A673 (cell line): ENCODE results near the gene TEFM. TPM values are rescaled to one million over a fixed set of nuclear protein-coding genes. Genes with fewer than 3 reads are reported as not detected.

Source experiments
- BruUV-seq: library from RNA; stranded (reverse); fragments of 400-500 nt; replicated peaks from 2 replicates; lab custom pipeline; 2021; lab: Mats Ljungman, UMichigan
- CTCF ChIA-PET: fragments of 300-600 bp; sonication (Branson Sonifier 250); formaldehyde crosslinking; loops from one replicate; lab custom pipeline; 2022; ENCODE audit warnings: antibody characterized with exemption; lab: Charles Lee
- POLR2A ChIA-PET: fragments of 300-600 bp; sonication (Branson Sonifier 250); formaldehyde crosslinking; loops from one replicate; lab custom pipeline; 2022; ENCODE audit warnings: antibody characterized with exemption; ENCODE audit not compliant: low non-redundant PET; lab: Charles Lee
- DNase-seq: peaks from one replicate; pipeline ENCODE4 v3.0.0-alpha.2; 2015; ENCODE audit warnings: low spot score
- H3K27ac ChIP-seq: fragments of 200-600 bp; sonication (generic); 2 replicates; pipeline ENCODE4 v1.5.1; 2016; ENCODE audit warnings: mixed run types, low read depth, mild to moderate bottlenecking, mixed read lengths, antibody characterized with exemption, low read length; ENCODE audit not compliant: poor library complexity, severe bottlenecking
- H3K27me3 ChIP-seq: fragments of 200-600 bp; sonication (generic); replicated peaks from 2 replicates; pipeline ENCODE4 v1.6.1; 2017; ENCODE audit warnings: mixed run types, low read depth, mild to moderate bottlenecking, mixed read lengths, antibody characterized with exemption, low read length; ENCODE audit not compliant: insufficient read depth, poor library complexity
- H3K36me3 ChIP-seq: fragments of 200-600 bp; sonication (generic); 2 replicates; pipeline ENCODE4 v1.6.1; 2016; ENCODE audit warnings: mixed run types, mild to moderate bottlenecking, mixed read lengths, antibody characterized with exemption, low read length; ENCODE audit not compliant: insufficient read depth, poor library complexity, severe bottlenecking
- H3K4me1 ChIP-seq: fragments of 200-600 bp; sonication (generic); 2 replicates; pipeline ENCODE4 v1.6.1; 2017; ENCODE audit warnings: mixed run types, mild to moderate bottlenecking, mixed read lengths, antibody characterized with exemption, low read length; ENCODE audit not compliant: insufficient read depth, poor library complexity, severe bottlenecking
- H3K4me3 ChIP-seq: fragments of 200-600 bp; sonication (generic); 2 replicates; pipeline ENCODE4 v1.5.1; 2016; ENCODE audit warnings: low read depth, mixed run types, mild to moderate bottlenecking, mixed read lengths, low read length; ENCODE audit not compliant: poor library complexity, severe bottlenecking
- H3K9me3 ChIP-seq: fragments of 200-600 bp; sonication (generic); 2 replicates; pipeline ENCODE4 v1.6.1; 2016; ENCODE audit warnings: mixed run types, low read depth, mild to moderate bottlenecking, mixed read lengths, antibody characterized with exemption, low read length; ENCODE audit not compliant: poor library complexity, severe bottlenecking
- EZH2 ChIP-seq: fragments of 200-600 bp; sonication (generic); IDR thresholded peaks from 2 replicates; pipeline ENCODE4 v1.6.1; 2017; ENCODE audit warnings: borderline replicate concordance, low read depth, mild to moderate bottlenecking, mixed read lengths, antibody characterized with exemption, low read length; ENCODE audit not compliant: poor library complexity, severe bottlenecking
- intact Hi-C: fragments of 100-400 bp; cut with micrococcal nuclease; formaldehyde crosslinking; loops from one replicate; pipeline ENCODE4 v1.10.0; 2022; ENCODE audit not compliant: unreplicated experiment
- total RNA-seq: library from RNA; stranded (reverse); gene quantifications from 2 replicates; pipeline ENCODE4 v1.2.3, GENCODE V29; 2021
- TF ChIP-seq, protein P1 (sequence below): fragments of 300-800, 200-600 bp; sonication (generic); conservative IDR thresholded peaks from 2 replicates; pipeline ENCODE4 v1.5.1; 2017; ENCODE audit warnings: low read depth, mild to moderate bottlenecking, antibody characterized with exemption, low read length, moderate library complexity, mixed read lengths

The TEFM gene
- total RNA-seq, 1 experiment from 2014 or later: 7.2 TPM

GRCh38 chr17:30929081-30929633 is 23.1 kb upstream of the TEFM start:
- ChIA-PET POLR2A (no interaction called here), CTCF (no interaction called here)
- no peaks in the 10 kb centered on the region for H3K4me1 ChIP-seq
- H3K9me3 ChIP-seq: no peaks in the 10 kb centered on the region
- no peak for DNase-seq
- no TSS peak for BruUV-seq
- TF ChIP-seq, protein P1, sequence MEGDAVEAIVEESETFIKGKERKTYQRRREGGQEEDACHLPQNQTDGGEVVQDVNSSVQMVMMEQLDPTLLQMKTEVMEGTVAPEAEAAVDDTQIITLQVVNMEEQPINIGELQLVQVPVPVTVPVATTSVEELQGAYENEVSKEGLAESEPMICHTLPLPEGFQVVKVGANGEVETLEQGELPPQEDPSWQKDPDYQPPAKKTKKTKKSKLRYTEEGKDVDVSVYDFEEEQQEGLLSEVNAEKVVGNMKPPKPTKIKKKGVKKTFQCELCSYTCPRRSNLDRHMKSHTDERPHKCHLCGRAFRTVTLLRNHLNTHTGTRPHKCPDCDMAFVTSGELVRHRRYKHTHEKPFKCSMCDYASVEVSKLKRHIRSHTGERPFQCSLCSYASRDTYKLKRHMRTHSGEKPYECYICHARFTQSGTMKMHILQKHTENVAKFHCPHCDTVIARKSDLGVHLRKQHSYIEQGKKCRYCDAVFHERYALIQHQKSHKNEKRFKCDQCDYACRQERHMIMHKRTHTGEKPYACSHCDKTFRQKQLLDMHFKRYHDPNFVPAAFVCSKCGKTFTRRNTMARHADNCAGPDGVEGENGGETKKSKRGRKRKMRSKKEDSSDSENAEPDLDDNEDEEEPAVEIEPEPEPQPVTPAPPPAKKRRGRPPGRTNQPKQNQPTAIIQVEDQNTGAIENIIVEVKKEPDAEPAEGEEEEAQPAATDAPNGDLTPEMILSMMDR: no peak
- no peak for TF ChIP-seq EZH2
- no peak overlapping the region for H3K27ac ChIP-seq
- peaks cover 4% of the 10 kb centered on the region for H3K27me3 ChIP-seq
- no peaks in the 10 kb centered on the region for H3K36me3 ChIP-seq
- no peak overlapping the region for H3K4me3 ChIP-seq
- intact Hi-C loops: no loop called here

DNA sequence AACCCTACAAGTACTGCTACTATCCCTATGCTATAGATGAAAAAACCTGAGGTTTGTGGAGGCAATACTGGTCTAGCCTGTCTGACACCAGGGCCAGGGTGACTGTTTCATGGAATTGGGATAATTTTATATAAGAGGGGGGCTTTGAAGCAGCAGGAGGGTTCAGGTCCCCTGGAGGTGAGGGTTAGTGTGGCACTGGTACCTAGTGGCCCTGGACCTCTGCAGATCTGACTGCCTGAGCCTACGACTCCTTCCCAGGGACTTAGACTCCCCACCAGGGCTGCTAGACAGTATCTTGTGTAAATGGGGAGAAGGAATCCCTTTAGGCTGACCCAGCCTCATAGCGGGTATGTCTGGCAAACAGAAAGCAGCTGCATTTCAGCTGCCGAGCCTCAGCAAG is 22.5 kb upstream of the TEFM start:
- ChIA-PET CTCF (no interaction called here), POLR2A (no interaction called here)
- H3K9me3 ChIP-seq: no peaks in the 10 kb centered on the region
- no peak for DNase-seq
- H3K4me1 ChIP-seq: no peaks in the 10 kb centered on the region
- BruUV-seq: no TSS peak
- no peak overlapping the region for H3K27ac ChIP-seq
- H3K4me3 ChIP-seq: no peak overlapping the region
- no peaks in the 10 kb centered on the region for H3K36me3 ChIP-seq
- H3K27me3 ChIP-seq: peaks cover 4% of the 10 kb centered on the region
- TF ChIP-seq EZH2: no peak
- TF ChIP-seq, protein P1: no peak
- intact Hi-C loops: no loop called here

DNA sequence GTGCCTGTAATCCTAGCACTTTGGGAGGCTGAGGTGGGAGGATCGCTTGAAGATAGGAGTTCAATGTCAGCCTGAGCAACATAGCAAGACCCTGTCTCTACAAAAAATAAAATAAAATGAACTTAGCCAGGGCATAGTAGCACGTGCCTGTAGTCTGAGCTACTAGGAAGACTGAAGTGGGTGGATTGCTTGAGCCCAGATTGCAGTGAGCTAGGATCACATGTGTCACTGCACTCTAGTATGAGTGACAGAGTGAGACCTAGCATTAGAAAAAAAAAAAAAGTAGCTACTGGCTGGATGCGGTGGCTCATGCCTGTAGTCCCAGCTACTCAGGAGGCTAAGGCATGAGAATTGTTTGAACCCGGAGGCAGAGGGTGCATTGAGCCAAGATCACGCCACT is 21.7 kb upstream of the TEFM start:
- H3K27me3 ChIP-seq: peaks cover 12% of the 10 kb centered on the region
- H3K4me1 ChIP-seq: no peaks in the 10 kb centered on the region
- BruUV-seq: no TSS peak
- CTCF ChIA-PET: no interaction called here
- H3K36me3 ChIP-seq: no peaks in the 10 kb centered on the region
- no peak for TF ChIP-seq EZH2
- TF ChIP-seq, protein P1: no peak
- no peak overlapping the region for H3K27ac ChIP-seq
- POLR2A ChIA-PET: no interaction called here
- DNase-seq: no peak
- intact Hi-C loops: no loop called here
- H3K9me3 ChIP-seq: no peaks in the 10 kb centered on the region
- no peak overlapping the region for H3K4me3 ChIP-seq
